ENCODE data around the gene ITIH2.
A peak's percentile ranks its signal among the peaks of the same experiment; 100 is the strongest.

The ITIH2 gene

GRCh38 chr10:7786430-7786829 is 83.3 kb downstream of the ITIH2 start:
- Histone ChIP-seq H2AK5ac (ENCODE audit: low read depth, low read length) (no peak overlapping the region), H2AFZ (ENCODE audit: low read length) (no peak overlapping the region), H3K27me3 (ENCODE audit: control insufficient read depth in 3 of 3, insufficient read depth in 3 of 3, low read depth in 1 of 3, low read length in 3 of 3) (no peaks in the 10 kb centered on the region), H3K4ac (ENCODE audit: low read length) (no peak overlapping the region), H3K14ac (ENCODE audit: low read length) (no peak overlapping the region), H3K23ac (ENCODE audit: low read depth, low read length, poor library complexity) (no peak overlapping the region), H3K4me3 (ENCODE audit: low read length in 2 of 2) (peak overlapping the region in 1 of 2 donors; percentile 96), H3K4me1 (ENCODE audit: control insufficient read depth in 2 of 2, insufficient read depth in 1 of 2, low read depth in 1 of 2, low read length in 2 of 2) (peaks cover 4 to 10% of the 10 kb centered on the region in 2 donors), H3K9ac (ENCODE audit: low read depth, low read length, poor library complexity) (no peak overlapping the region), H3K18ac (ENCODE audit: low read length) (no peak overlapping the region), H3K27ac (replicated peaks; ENCODE audit: low read length) (no peak overlapping the region), H3K4me2 (ENCODE audit: insufficient read depth, low read length, poor library complexity, severe bottlenecking) (no peak overlapping the region), H3K9me3 (replicated peaks in 1 of 2; ENCODE audit: control insufficient read depth in 2 of 2, insufficient read depth in 1 of 2, low read depth in 1 of 2, low read length in 2 of 2) (no peaks in the 10 kb centered on the region), H3K79me1 (ENCODE audit: low read depth, low read length) (peaks cover 8% of the 10 kb centered on the region), H4K8ac (ENCODE audit: low read depth, low read length) (no peak overlapping the region), H3K36me3 (replicated peaks in 1 of 2; ENCODE audit: control insufficient read depth in 2 of 2, insufficient read depth in 2 of 2, low read length in 2 of 2) (peaks cover 2 to 41% of the 10 kb centered on the region in 2 donors), H2BK5ac (ENCODE audit: low read length) (no peak overlapping the region), H2BK12ac (ENCODE audit: low read length) (no peak overlapping the region), H4K91ac (ENCODE audit: low read depth, low read length, poor library complexity) (no peak overlapping the region), H2BK15ac (ENCODE audit: low read length) (no peak overlapping the region), H2BK120ac (ENCODE audit: low read depth, low read length) (no peak overlapping the region)
- WGBS, 2 donors (ENCODE audit: extremely low coverage in 2 of 2, insufficient read length in 2 of 2, insufficient replicate concordance in 1 of 2), result no CpG with 5 or more reads among the region's 3 CpGs
- DNase-seq (ENCODE audit: low spot score), result no peak

GRCh38 chr10:7787150-7787856 is 84.2 kb downstream of the ITIH2 start:
- Histone ChIP-seq H4K91ac (ENCODE audit: low read depth, low read length, poor library complexity) (no peak overlapping the region), H2AFZ (ENCODE audit: low read length) (peak overlapping the region; percentile 91), H3K36me3 (replicated peaks in 1 of 2; ENCODE audit: control insufficient read depth in 2 of 2, insufficient read depth in 2 of 2, low read length in 2 of 2) (peaks cover 2 to 44% of the 10 kb centered on the region in 2 donors), H2BK5ac (ENCODE audit: low read length) (peak overlapping the region; percentile 47), H3K9ac (ENCODE audit: low read depth, low read length, poor library complexity) (peak overlapping the region; percentile 92), H3K27me3 (ENCODE audit: control insufficient read depth in 3 of 3, insufficient read depth in 3 of 3, low read depth in 1 of 3, low read length in 3 of 3) (no peaks in the 10 kb centered on the region), H3K9me3 (replicated peaks in 1 of 2; ENCODE audit: control insufficient read depth in 2 of 2, insufficient read depth in 1 of 2, low read depth in 1 of 2, low read length in 2 of 2) (no peaks in the 10 kb centered on the region), H3K4ac (ENCODE audit: low read length) (no peak overlapping the region), H3K27ac (replicated peaks; ENCODE audit: low read length) (no peak overlapping the region), H2AK5ac (ENCODE audit: low read depth, low read length) (peak overlapping the region; percentile 34), H3K4me1 (ENCODE audit: control insufficient read depth in 2 of 2, insufficient read depth in 1 of 2, low read depth in 1 of 2, low read length in 2 of 2) (peaks cover 4 to 10% of the 10 kb centered on the region in 2 donors), H3K14ac (ENCODE audit: low read length) (no peak overlapping the region), H3K23ac (ENCODE audit: low read depth, low read length, poor library complexity) (peak overlapping the region; percentile 94), H2BK120ac (ENCODE audit: low read depth, low read length) (no peak overlapping the region), H2BK15ac (ENCODE audit: low read length) (no peak overlapping the region), H4K8ac (ENCODE audit: low read depth, low read length) (no peak overlapping the region), H3K79me1 (ENCODE audit: low read depth, low read length) (peaks cover 8% of the 10 kb centered on the region), H3K18ac (ENCODE audit: low read length) (peak overlapping the region; percentile 84), H3K4me2 (ENCODE audit: insufficient read depth, low read length, poor library complexity, severe bottlenecking) (peak overlapping the region; percentile 61), H2BK12ac (ENCODE audit: low read length) (no peak overlapping the region), H3K4me3 (ENCODE audit: low read length in 2 of 2) (peak overlapping the region; percentile 93 to 96)
- no peak for DNase-seq (ENCODE audit: low spot score)
- WGBS, 2 donors (ENCODE audit: extremely low coverage in 2 of 2, insufficient read length in 2 of 2, insufficient replicate concordance in 1 of 2), result no CpG with 5 or more reads among the region's 26 CpGs

- Histone ChIP-seq H4K91ac (ENCODE audit: low read depth, low read length, poor library complexity) (no peak within 1 kb of the TSS), H3K9ac (ENCODE audit: low read depth, low read length, poor library complexity) (peak within 1 kb of the TSS; percentile 98), H3K14ac (ENCODE audit: low read length) (peak within 1 kb of the TSS; percentile 11), H4K8ac (ENCODE audit: low read depth, low read length) (no peak within 1 kb of the TSS), H3K27ac (replicated peaks; ENCODE audit: low read length) (no peak within 1 kb of the TSS), H2BK12ac (ENCODE audit: low read length) (no peak within 1 kb of the TSS), H3K18ac (ENCODE audit: low read length) (peak within 1 kb of the TSS; percentile 95), H2AFZ (ENCODE audit: low read length) (peak within 1 kb of the TSS; percentile 92), H3K27me3 (ENCODE audit: control insufficient read depth in 3 of 3, insufficient read depth in 3 of 3, low read depth in 1 of 3, low read length in 3 of 3) (no peaks in the 10 kb centered on the region), H3K4ac (ENCODE audit: low read length) (no peak within 1 kb of the TSS), H2BK15ac (ENCODE audit: low read length) (no peak within 1 kb of the TSS), H3K4me1 (ENCODE audit: control insufficient read depth in 2 of 2, insufficient read depth in 1 of 2, low read depth in 1 of 2, low read length in 2 of 2) (peaks cover 4 to 10% of the 10 kb centered on the region in 2 donors), H2BK120ac (ENCODE audit: low read depth, low read length) (no peak within 1 kb of the TSS), H3K36me3 (replicated peaks in 1 of 2; ENCODE audit: control insufficient read depth in 2 of 2, insufficient read depth in 2 of 2, low read length in 2 of 2) (peaks cover 2 to 48% of the 10 kb centered on the region in 2 donors), H2AK5ac (ENCODE audit: low read depth, low read length) (peak within 1 kb of the TSS; percentile 34), H2BK5ac (ENCODE audit: low read length) (peak within 1 kb of the TSS; percentile 47), H3K9me3 (replicated peaks in 1 of 2; ENCODE audit: control insufficient read depth in 2 of 2, insufficient read depth in 1 of 2, low read depth in 1 of 2, low read length in 2 of 2) (no peaks in the 10 kb centered on the region), H3K79me1 (ENCODE audit: low read depth, low read length) (peaks cover 8% of the 10 kb centered on the region), H3K4me2 (ENCODE audit: insufficient read depth, low read length, poor library complexity, severe bottlenecking) (peak within 1 kb of the TSS; percentile 61), H3K23ac (ENCODE audit: low read depth, low read length, poor library complexity) (peak within 1 kb of the TSS; percentile 94), H3K4me3 (ENCODE audit: low read length in 2 of 2) (peak within 1 kb of the TSS; percentile 96)
- WGBS, 2 donors (ENCODE audit: extremely low coverage in 2 of 2, insufficient read length in 2 of 2, insufficient replicate concordance in 1 of 2), result no CpG with 5 or more reads among the region's 59 CpGs
- DNase-seq (ENCODE audit: low spot score), result peak; percentile 95
These were observed 84.9 kb downstream of the ITIH2 start, which contains the start of the genes ATP5F1C and KIN for GRCh38 chr10:7787857-7788638. Gene ATP5F1C, plus strand, starts transcription at chr10:7788177. Its CDS starts 31 bp downstream, at chr10:7788208. Gene KIN, minus strand, starts transcription at chr10:7787993. Its CDS starts 60 bp downstream, at chr10:7787933.
